Measurements from ENCODE around the gene DCST1. TPM values are rescaled to one million over a fixed set of nuclear protein-coding genes. Genes with fewer than 3 reads are reported as not detected.

Gene DCST1
- total RNA-seq, 1 donor from 2014 or later = 0.13 TPM

DNA sequence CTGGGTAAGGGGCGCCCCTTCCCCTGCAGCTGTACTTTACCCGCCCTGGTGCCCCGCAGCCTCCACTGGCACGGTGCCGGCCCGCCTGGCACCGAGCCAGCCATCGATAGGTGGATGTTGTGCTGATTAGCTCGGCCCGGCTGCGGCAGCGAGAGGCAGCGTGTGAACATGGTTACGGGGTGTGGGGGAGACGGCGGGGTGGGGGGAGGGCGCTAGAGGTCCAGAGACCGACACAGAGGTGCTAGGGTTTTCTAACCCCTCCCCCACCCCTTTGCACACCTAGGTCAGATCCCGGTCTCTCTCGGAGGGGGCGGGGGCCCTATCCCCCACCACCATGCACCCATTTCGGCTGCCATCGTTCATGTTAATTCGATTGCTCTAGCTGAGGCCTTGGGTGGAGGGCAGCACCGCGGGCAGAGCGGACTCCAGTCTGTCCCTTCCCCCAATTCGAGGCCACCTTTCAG, 36.6 kb downstream of the DCST1 start:
- ATAC-seq (peak; percentile 17), DNase-seq (ENCODE audit: low spot score) (no peak)

DNA sequence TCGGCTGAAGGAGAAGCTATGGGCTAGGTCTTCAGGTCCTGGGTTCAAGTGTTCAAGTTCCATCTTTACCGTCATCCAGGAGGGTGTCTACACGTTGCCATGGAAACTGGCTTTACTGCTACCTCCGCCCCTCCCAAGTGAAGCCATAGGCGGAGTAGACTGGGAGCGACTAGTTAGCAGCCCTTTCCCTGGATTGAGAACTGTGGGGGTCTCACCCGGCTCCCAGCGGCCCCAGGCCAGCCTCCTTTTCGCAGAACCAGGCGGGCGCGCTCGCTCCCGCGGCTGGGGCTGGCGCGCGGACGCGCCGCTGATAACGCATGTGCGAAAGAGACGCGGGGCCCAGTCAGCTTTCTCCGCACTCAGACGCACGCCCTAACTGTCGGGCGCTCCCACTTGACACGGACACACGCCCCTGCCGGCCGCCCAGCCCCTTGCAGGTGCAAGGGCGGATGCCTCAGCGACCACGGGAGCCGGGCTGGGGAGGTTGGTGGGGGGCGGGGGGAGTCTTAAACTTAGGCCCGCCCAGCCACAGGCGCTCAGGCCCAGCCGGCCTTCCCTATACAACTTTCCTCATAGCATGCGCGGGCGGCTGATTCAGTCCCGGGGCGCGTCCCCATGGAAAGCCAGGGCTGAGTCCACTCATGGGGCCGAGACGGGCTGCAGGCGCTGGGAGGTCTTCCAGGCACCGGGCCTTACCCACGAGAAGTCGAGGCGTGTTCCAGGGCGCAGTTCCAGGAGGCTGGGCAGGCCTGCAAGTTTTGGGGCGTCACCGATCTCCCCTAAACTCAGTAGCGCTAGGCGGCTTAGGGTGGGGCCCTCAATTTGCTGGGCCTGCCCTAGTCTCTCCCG, 37.3 kb downstream of the DCST1 start:
- DNase-seq (ENCODE audit: low spot score) = no peak
- peak; percentile 82 for ATAC-seq

DNA sequence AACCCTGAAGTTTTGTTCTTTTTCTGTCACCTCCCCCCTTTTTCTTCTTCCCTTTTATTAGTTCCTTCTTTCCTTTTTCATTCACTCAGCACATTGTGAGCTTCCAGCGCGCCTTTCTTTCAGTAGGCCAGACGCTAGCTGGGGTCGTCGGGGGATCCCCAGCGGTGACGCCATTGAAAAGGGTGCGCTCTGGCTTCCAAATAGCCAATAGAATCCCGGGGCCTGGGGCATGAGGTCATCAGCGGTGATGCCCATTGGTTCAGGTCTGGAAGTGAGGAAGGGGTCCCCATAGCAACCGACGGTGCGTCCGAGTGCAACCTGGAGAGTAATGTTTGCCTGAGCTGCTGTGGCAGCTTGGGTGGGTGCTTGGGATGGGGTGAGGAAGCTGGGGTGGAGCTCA, 38.1 kb downstream of the DCST1 start:
- DNase-seq (ENCODE audit: low spot score) = no peak
- ATAC-seq = no peak

DNA sequence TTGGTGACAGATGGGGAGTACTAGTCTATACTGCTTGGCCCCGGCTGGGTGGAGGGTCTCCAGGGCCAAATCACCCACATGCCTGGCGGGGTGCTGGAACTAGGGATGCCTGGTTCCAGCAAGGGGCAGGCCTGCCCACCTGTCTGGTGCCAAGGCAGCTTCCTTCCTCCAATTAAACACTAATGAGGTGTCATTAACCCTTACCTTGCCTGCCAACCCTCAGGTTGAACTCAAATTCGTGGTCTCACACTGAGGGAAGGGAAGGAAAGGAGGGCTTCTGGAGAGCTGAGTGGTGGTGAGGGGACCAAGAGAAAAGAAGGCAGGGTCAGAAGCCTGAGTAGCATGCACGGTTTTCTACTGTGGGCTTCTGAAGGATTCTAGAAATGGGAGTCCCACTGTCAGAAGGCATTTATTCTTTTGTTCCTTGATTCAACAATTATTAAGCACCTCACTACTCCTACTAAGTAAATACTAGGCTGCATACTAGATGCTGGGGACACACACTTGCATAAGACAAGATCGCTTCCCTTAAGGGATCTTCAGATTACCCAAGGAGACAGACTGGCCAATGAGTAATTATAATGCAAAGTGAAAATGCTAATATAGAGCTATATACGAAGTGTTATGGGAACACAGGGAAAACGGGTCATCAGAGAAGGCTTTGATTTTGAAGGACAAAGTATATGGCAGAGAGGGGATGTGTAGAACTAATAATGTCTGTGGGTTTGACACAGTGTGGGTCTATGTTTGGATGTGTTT, 39.1 kb downstream of the DCST1 start:
- ATAC-seq = no peak
- no peak for DNase-seq (ENCODE audit: low spot score)

DNA sequence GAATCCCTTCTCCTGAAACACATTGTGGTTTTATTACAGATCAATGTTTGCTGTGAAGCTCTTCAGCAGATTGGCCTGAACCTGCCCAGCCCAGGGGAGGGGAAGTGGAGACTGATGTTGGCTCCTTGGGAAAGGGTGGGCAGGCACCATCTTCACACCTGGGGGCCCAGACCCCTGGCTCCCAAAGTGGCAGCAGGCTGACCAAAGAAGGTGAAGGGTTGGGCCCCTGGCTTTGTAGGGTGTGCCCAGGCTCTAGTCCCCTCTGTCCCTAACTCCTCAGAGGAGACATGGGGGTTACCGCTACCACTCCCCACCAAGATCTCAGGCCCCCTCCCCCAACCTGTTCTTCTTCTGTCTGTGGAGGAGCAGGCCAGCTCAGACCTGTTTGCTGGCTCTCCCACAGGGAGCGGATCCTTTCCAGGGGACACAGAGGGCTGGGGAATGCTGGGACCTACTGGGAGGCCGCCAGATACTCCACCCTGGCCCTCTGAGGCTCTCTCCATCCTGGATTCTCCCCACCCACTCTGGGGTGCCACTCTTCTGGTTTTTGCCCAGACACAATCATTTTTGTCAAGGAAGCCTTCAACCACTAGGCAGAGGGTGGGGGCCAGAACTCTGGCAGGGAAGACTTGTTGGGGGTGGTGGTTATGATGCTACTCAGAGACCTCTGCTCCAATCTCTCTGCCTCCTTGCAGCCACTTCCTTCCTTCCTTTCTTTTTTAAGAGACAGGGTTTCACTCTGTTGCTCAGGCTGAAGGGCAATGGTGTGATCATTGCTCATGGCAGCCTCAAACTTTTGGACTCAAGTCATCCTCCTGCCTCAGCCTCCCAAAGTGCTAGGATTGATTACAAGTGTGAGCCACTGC, 40.0 kb downstream of the DCST1 start:
- DNase-seq (ENCODE audit: low spot score) (no peak), ATAC-seq (no peak)

DNA sequence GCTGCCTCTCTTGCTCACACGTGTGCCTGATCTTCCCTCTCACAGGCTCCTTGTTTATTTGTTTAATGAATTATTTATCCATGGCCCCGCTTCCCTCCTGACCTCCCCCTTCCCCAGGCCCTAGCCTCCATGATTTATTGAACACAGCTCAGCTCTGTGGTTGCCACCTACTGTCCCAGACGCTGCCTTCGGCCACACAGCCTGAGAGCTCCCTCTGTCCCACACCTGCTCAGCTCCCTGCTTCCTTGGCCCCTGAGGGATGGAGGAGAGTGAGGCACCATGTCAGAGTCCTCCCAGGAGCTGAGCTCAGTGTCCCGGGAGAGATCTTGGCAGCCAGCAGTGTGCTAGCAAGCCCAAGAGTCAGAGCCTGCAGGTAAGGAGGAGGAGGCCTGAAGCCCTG, 41.9 kb downstream of the DCST1 start:
- ATAC-seq (no peak), DNase-seq (ENCODE audit: low spot score) (no peak)

DNA sequence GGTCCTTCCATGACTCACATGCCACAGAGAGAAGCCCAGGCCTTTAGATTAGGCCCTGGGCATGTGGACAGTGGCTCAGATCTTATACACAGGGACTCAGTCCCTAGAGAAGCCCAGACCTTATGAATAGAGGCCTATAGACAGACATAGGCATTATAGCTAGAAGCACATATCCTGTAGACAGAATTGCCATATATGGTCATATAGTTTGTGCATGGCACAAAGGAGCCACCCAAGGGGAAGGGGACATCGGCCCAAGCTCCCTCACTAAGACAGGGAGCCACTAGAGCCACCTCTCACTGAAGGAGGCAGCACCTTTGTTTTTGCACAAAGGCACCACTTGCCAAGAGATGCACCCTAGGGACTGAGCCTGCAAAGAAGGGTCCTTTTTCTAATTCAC, 42.7 kb downstream of the DCST1 start:
- DNase-seq (ENCODE audit: low spot score) (no peak), ATAC-seq (no peak)

DNA sequence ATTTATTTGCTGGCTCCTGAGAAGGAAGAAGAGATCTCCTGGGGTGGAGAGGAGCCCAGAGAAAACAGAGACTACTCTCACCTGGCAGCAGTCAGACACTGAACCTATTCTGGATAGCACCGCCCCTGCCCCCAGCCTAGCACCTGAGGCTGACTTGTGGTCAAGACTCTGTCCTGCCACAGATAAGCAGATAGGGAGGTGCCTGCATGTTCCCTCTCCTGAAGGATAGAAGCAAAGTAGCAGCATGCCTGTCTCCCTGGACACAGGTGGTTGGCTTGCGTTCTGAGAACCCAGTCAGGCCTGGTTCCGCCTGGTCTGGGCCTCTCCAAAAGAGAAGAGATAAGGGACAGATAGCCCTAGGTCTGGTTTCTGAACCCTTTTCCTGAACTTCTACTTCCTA, 43.7 kb downstream of the DCST1 start:
- ATAC-seq = no peak
- no peak for DNase-seq (ENCODE audit: low spot score)

DNA sequence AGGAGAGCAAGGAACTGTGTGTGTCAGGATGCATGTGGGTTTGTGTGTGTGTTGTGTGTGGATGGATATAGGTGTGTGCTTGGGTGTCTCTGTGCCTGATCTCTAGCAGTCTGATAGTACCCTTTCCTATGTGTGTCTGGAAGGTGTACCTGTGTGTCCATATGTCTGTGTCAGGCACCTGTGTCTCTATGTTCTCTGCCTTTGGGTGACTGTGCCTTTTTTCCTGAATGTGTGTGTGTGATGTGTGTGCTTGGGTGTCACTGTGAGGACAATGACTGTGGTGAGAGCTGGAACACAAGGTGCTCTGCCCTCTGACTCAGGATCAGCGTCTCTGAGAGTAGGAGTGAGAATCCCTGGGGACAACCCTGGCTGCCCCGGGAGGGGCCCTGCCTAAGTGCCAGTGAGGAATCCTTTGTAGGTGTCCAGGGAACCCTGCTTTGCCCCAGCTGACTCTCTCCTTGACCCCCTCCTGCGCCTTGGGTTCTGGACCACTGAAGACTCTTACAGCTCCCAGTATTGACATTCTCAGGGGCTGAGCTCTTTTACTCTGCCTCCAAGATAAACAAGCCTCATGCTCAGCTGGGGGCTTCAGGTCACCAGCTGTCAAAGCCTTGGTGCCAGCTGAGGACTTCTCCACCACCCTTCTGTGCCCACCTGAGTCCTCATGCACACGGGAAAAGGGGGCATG, 44.3 kb downstream of the DCST1 start:
- DNase-seq (ENCODE audit: low spot score) (no peak), ATAC-seq (no peak)

DNA sequence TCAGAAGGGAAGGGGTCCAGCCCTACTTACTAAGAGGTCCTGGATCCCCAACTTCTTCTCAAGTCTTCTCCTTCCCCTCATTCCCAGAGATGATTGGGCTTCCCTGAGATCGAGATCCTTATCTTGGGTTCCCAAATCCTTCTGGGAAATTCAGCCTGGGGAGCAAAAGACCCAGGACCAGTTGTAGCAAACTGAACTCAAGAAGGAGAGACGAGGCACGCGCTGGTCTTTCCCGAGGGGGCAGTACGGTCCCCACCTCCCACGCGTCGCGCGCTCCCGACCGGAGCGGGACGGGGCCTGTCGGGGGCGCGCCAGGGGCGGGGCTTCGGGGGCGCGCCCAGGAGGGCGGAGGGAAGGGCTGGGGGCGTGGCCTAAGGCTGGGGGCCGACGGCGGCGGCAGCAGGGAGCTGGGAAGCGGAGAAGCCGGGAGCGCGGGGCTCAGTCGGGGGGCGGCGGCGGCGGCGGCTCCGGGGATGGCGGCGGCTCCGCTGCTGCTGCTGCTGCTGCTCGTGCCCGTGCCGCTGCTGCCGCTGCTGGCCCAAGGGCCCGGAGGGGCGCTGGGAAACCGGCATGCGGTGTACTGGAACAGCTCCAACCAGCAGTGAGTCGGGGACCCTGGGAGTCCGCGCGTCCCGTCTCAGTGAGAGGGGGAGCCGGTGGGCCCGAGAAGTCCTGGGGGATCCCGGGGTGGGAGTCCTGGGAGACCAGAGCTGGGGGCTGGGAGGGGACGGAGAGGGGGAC, 45.0 kb downstream of the DCST1 start, which contains the start of gene EFNA3:
Gene EFNA3 (plus strand): TSS at position 369 of the 741 bp plus-strand sequence. CDS start 105 bp downstream, at position 474.
- DNase-seq (ENCODE audit: low spot score) (peak; percentile 80), ATAC-seq (peak; percentile 86)

DNA sequence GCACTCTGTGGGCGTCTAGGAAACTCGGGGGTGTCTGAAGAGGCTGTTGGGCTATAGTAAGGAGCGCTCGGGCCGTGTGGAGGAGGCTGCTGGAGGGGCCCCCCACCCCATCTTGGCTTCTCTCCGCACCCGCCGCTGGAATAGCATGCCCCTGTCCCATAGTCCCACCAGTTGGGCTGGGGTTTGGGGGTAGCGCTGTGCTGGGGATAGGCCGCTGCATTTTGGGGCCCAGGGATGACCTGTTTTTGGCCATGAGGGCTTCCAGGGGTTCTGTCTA, 45.5 kb downstream of the DCST1 start:
- ATAC-seq (peak; percentile 1), DNase-seq (ENCODE audit: low spot score) (no peak)

DNA sequence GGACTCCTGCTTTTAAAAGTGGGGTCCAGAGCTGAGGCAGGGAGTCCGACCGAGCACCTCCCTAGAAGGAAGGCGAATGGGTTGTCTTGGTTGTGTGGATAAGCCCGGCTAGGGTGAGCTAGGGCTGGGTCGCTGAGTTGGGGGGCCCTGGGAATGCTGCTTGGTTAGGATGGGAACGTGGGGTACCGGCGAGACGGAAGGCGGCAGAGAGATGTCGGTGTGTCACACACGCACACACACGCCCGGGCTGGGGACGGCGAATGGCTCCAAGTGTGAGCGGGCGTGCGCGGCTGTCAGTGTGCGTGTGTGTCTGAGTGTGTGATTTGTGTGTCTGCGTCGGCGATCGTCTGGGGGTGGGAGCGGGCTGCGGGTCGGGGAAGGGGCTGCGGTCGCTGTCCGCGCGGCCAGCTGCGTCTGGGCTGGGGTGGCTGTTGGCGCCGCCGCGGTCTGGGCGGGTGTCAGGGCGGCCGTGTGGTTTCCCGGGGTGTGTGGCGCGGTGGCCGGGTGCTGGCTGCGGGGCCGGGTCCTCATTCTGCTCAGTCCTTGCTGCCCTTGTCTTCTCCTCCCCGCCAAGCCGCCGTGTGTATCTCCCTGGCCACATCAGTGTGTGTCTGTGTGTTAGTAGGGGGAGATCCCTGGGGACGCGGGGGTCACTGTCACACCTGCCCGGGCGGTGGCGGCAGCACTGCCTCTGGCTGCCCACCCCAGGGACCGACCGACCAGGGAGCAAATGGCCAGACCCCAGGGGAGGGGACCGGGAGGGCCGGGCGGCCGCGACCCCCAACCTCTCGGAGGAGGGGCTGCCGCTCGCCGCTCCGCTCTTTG, 46.1 kb downstream of the DCST1 start:
- no peak for DNase-seq (ENCODE audit: low spot score)
- ATAC-seq = no peak

DNA sequence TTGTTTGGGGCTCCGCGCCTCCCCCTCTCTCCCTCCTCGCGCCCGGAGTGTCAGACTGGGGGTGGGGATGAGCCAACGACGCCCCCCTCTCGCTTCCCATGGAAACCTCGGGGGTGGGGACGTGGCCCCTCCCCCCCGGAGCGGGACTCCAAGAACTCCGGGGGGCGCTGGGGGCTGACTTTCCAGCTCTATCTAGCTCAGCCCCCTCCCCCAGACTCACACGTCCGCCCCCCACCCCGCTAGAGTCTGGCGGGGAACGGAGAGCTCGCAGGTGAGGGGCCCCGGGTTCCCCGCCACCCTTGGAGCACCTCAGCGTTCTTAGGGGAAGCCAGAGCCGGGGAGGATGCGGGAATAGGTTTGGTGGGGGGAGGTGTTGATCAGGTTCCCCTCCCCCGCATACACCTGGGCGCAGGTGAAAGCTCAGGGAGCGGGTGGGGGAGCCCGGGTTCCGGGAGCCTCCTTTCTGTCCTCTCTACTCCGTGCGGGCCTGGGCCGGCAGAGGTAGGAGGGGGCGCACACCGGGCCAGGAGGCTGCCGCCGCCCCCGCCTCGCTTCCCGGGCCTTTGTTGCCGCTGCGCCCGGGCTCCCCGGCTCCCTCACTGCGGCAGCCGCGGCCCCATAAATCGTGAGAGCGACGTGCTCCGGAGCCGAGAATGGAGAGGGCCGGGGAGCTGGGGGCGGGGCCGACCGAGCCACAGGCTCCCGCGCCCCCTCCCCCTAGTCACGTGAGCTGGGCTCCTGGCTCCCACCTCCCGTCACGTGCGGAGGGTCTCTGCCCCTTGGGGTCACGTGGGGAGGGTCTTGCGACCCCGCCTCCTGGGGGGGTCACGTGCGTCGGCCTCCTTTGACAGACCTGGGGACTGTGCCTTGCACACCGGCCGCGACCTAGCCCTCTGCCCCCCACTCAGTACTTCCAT, 46.9 kb downstream of the DCST1 start:
- ATAC-seq (no peak), DNase-seq (ENCODE audit: low spot score) (no peak)

DNA sequence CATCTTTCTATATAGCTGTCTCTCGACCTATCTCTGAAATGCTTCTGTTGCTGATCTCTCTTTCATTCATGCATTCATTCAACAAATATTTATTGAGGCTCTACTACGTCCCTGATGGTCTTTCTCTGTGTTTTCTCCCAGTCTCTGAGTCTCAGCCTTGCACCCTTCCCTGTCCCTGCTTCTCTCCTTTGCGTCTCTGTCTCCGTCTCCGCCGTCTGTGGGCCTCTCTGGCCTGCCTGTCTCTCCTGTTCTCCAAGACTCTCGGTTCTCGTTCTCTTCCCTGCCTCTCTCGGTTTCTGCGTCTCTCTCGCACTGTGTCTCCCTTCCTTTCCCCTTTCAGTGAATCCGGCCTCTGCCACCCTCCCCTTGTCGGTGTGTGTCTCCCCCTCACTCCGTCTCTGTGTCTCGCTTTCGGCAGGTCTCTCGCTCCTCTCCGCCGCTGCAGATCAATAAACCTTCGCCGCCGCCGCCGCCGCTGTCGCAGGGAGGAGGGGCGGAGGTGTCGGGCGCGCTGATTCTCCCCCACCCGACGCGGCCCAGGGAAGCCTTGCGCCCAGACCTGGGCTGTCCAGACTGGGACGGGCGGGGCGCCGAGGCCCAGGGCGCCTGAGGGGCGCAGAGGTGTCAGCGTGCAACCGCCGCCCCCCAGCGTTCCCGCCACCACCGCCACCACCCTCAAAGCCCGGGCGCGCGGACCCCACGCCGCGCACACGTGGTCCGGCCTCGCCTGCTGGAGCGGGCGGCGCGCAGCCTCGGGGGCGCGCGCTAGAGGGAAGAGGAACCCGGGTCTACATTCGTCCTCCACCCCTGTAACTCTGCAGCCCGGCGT, 48.1 kb downstream of the DCST1 start:
- no peak for ATAC-seq
- no peak for DNase-seq (ENCODE audit: low spot score)

DNA sequence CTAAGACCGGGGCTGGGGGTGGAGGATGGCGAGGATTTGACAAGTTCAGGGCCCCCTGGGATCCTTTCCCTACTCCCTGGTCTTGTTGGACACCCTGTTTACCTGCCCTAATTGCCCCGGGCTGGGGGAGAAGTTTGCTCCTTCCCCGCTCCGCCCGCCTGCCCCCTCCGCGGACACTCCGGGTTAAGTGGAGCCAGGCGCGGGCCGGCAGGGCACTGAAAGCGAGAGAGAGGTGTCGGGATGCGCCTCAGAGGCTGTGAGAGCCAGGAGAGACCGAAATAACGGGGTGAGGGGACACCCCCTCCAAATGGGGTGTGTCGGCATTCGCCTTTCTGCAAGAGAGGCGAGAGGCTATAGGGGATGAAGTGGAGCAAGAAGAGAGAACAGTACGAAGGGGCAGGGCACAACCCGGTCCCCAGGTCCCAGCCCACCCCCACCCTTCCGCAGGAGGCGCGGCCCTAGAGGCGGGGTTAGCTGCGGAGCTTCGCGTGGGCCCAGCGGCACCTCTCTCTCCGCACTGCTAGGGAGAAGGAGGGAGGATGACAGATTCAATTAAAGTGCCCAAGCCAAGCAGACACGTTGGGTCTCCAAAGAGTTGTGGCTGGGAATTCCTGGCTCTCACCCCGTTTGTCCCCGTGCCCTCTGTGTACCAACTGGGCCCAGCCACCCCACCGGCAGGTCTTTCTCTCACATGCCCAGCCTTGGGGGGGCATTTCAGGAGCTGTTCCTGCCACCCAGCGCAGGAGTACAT, 48.9 kb downstream of the DCST1 start:
- ATAC-seq = no peak
- no peak for DNase-seq (ENCODE audit: low spot score)

DNA sequence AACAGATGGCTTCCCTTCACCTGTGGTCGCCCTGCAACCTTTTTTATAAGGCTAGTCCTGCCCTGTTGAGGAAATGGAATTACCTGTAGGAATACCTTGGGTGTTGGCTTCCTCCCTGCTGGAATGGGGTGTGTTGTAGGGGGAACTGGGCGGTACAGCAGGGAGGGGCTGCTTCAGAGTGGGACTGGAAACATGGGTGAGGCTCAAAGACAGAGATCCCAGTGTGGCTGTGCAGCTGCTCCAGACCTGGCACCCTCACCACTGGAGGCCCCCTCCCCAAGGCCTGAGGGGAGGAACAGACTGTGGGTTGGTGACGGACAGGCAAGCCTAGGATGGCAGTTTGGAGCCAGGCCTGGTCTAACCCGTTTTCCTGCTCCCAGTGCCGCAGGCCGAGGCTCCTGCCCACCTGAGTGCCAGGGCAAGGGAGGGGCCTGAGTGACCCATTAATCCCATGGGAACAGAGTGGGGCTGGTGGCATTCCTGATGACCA, 49.5 kb downstream of the DCST1 start:
- no peak for ATAC-seq

More for the DNA sequence above, 49.5 kb downstream of the DCST1 start:
- no peak for DNase-seq (ENCODE audit: low spot score)

All from left lobe of liver (tissue), 2 donors.